GDM1 (cell line): ENCODE data around the gene COQ8B.
"Not testable (repeated sequence)": the region's sequence is repeated elsewhere in the genome, so short reads cannot be mapped to it uniquely, and the experiment has no call there.

Experiments used
- DNase-seq: peaks from one replicate; lab custom pipeline; 2025; lab: John Stamatoyannopoulos, UW

The COQ8B gene

DNA sequence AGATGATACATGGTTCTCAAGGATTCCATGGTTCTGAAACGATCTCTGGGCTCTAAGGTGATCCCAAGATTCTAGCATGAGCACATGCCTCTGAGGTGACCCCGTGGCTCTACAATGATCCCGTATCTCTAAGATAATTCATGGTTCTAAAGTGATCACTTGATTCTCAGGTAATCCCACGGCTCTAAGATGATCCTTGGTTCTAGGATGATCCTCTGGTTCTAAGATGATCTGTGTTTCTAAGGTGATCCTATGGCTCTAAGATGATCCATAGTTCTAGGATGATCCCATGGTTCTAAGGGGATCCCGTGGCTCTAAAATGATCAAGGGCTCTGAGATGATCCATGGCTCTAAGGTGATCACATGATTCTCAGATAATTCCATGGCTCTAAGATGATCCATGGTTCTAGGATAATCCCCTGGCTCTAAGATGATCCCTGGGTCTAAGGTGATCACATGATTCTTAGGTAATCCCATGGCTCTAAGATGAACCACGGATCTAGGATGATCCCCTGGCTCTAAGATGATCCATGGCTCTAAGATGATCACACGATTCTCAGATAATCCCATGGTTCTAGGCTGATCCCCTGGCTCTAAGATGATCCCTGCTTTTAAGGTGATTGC lies 47.6 kb downstream of the COQ8B start:
- no peak for DNase-seq

DNA sequence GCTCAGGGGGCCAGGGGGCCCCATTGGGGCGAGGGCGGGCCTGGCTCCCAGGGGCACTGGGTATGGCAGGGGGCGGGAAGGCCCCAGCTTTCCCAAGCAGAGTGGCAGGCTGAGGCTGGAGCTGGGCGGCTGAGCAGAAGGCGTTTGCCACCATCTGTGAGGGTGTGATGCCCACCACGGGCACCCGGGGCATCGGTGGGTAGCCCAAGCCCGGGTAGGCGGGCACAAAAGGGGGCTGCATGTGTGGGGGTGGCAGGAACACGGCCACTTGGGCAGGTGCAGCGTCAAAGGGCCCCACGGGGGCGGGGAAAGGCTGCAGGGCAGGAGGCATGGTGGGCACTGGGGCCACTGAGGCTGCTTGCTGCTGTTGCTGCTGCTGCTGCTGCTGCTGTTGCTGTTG lies 49.1 kb downstream of the COQ8B start:
- DNase-seq, result no peak

DNA sequence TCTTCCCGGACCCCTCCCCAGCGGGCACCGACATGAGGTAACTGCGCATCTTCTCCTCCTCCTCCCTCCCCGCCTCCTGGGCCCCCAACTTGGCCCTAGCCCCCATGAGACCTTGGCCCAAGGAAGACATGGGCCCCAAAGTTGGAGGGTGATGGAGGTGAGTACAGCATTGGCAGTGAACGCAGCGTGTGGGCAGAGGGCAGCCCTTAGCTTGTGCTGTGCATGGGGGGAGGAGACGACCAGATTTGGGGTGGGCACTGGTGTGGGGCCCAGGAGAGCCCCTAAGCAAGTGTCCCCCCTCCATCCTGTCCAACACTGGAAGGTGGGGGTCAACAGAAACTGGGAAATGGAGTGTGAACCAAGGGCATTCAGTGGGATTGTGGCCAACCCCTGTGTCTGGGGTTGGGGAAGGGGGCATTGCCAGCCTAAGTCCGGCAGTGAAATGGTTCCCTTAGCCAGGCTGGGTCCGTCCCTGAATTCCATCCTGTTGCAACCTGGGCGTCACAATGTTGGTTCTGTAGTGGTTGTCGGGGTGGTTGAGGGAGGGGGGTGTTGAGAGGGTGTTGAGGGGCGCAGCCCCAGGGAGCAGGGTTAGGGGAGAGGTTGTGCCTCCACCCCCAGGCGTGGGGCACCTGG lies 49.8 kb downstream of the COQ8B start:
- no peak for DNase-seq

DNA sequence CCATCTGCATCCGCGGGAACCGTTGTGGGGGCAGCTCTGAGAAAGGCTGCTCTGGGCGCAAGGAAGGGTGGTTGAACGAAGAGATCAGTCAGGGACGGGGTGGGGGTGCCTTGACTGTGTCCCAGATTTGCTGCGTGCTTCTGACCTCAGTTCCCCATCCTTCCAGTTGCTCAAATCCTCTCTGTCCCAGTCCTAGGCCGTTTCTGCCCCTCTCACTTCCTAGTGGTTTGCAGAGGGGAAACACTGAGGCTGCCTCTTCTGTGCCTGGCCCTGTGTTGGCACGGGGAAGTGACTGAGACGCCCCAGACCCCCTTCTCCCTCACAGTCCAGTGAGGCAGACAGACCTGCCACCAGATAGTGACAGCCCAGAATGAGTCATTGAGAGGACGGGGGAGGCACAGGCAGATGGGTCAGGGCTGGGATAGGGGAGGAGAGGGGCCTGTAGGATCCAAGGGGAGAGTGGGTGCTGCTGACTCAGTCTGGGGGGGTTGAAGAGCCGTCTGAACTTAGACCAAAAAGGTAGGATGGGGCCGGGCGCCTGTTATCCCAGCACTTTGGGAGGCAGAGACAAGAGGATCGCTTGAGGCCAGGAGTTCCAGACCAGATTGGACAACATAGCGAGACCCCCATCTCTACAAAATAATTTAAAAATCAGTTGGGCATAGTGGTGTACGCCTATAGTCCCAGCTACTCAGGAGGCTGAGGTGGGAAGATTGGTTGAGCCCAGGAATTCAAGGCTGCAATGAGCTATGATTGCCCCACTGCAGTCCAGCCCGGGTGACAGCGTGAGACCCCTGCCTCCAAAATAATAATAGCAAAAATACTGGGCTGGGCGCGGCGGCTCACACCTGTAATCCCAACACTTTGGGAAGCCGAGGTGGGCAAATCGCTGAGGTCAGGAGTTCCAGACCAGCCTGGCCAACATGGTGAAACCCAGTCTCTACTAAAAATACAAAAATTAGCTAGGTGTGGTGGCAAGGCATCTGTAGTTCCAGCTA lies 52.7 kb downstream of the COQ8B start:
- peak; percentile 9 for DNase-seq

DNA sequence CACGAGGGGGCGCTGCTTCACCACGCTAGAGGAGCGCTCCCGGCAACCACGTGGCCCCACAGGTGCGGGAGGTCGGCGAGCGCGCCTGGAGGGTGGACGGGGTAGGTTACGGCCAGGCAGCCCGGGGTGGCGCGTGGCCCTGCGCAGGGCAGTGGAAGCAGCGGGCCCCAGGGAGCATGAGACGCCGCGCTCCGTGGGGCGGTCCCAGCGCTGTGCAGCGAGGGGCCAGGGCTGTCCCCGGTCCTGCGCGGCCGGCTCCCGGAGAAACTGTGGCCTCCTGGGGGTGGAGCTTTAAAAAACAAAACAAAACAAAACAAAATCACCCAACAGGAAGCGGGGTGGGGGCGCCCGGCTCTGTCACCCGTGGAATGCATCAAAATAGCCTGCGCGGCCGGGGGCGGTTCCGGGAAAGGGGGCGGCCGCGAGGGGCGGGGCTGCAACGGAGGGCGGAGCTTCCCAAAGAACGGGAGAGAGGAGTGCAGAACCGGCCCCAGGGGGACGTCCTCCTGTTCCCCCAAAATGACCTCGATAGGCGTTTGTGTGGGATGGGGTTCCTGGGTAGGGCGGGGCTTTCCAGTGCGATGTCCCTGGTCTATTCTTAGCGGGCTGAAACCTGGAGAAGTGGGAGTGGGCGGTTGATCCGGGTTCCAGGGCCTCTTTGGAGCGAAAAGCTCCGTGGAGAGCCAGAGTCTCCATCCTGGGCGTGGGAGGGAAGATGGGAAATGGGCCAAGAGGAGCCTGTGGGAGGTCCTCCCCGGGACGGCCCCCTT lies 53.6 kb downstream of the COQ8B start:
- DNase-seq, result peak; percentile 76

DNA sequence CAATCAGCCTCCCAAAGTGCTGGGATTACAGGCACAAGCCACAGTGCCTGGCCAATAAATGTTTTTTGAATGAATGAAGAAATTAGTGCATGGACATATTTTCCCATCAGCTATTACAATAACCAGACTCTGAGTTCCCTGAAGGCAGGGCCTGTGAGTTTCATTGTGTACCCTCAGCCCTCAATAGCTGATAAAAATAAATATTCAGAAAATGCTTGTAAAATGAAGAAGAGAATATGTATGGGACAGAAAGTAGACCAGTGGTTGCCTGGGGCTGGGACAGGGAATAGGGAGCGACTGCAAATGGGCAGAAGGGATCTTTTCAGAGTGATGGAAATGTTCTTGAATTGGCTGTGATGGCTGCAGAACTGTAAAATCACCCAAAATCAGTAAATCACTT lies 55.1 kb downstream of the COQ8B start:
- no peak for DNase-seq

DNA sequence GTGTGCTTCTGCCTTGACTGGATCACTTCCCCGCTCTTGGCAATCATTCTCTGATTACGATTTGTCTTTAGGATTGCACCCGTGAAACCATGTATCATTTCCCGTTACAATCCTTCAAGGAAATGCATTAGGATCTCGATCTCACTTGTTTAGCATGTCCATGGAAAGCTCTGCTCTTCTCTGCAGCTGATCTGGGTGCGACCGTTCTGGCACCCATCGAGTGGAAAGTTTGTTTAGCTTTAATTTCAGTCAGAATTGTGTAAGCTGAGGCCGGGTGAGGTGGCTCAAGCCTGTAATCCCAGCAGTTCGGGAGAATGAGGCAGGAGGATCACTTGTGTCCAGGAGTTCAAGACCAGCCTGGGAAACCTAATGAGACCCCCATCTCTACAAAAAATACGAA lies 57.1 kb downstream of the COQ8B start:
- no peak for DNase-seq

DNA sequence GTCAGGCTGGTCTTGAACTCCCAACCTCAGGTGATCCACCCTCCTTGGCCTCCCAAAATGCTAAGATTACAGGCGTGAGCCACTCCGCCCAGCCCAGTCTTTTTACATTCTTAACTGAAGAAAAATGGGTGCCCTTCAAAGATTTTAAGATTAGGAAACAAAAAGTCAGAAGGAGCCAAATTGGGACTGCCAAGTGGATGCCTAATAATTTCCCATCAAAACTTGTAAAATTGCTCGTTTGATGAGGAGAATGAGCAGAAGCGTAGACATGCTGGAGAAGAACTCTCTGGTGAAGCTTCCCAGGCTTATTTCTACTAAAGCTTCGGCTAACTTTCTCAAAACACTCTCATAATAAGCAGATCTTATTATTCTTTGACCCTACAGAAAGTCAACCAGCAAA lies 57.6 kb downstream of the COQ8B start:
- no peak for DNase-seq

DNA sequence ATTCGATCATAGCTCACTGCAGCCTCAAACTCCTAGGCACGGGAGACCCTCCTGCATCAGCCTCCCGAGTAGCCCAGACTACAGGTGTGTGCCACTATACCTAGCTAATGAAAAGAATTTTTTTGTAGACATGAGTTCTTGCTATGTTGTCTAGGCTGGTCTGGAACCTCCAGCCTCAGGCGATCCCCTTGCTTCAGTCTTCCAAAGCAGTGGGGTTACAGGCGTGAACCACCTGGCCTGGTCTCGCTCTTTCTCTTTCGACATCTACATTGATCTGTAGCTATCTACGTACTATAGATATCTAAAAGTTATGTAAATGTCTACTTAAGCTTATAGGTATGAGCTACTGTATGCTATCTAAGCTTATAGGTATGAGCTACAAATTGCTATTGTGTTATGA lies 58.7 kb downstream of the COQ8B start:
- DNase-seq, result no peak

DNA sequence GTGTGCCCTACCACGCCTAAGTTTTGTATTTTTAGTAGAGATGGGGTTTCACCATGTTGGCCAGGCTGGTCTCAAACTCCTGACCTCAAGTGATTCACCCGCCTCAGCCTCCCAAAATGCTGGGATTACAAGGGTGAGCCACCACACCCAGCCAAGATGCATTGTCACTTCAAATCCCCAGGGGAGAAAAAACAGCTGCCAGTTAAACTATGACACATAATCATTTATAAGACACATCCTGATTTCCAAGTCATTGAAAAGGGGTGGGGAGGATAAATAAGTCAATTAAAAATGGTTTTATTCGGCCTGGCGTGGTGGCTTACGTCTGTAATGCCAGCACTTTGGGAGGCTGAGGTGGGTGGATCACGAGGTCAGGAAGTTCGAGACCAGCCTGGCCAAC lies 61.0 kb downstream of the COQ8B start:
- DNase-seq, result not testable (repeated sequence)

DNA sequence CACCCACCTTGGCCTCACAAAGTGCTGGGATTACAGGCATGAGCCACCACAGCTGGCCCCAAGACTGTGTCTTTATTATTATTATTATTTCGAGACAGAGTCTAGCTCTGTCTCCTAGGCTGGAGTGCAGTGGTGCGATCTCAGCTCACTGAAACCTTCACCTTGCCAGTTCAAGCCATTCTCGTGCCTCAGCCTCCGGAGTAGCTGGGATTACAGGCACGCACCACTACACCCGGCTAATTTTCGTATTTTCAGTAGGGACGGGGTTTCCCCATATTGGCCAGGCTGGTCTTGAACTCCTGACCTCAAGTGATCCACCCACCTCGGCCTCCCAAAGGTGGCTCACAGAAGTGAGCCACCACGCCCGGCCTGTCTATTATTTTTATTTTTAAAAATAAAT lies 64.4 kb downstream of the COQ8B start:
- not testable (repeated sequence) for DNase-seq

DNA sequence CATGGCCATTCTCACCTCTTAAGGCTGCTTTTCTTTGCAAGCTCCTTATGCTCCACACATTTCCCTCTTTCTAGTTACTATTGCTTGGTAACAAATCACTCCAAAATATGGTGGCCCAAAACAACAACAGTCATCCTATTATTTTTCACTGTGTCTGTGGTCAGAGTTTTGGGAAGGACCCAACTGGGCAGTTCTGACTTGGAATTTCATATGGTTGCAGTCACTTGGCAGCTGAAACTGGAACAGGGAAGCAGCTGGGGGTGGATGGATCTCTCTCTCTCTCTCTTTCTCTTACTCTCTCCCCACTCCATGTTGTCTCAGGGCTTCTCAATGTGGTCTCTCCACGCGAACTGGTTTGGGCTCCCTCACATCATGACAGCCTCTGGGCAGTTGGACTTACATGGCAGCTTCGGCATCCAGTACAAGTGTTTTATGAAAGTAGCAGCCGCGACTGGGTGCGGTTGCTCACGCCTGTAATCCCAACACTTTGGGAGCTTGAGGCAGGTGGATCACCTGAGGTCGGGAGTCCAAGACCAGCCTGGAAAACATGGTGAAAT lies 65.9 kb downstream of the COQ8B start:
- DNase-seq, result no peak

DNA sequence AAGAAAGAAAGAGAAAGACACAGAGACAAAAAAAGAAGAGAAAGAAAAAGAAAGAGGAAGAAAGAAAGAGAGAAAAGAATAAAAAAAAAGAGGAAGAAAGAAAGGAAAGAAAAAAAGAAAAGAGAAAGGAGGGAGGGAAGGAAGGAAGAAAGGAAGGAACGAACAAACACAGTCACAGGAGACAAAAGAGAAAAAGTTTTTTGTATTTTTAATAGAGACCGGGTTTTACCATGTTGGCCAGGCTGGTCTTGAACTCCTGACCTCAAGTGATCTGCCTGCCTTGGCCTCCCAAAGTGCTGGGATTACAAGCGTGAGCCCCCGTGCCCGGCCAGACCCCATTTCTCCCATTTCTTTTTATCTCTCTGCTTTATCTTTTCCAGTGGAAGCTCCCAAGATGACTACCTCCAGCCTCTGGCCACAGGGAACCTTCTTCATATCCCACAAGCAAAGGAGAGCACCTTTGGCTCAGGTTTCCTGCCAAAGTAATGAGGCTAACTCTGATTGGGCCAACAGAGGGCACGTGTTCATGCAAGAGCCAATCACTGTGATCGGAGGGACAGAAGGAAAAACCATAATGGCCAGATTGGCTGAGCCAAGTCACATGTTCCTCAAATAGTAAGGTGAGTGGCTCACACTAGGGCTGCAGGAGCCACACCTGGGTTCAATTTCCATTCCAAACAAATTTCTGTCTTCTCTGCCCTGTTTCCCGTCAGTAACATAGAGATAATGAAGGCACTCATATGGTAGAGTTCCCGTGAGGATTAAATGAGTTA lies 66.6 kb downstream of the COQ8B start:
- not testable (repeated sequence) for DNase-seq

DNA sequence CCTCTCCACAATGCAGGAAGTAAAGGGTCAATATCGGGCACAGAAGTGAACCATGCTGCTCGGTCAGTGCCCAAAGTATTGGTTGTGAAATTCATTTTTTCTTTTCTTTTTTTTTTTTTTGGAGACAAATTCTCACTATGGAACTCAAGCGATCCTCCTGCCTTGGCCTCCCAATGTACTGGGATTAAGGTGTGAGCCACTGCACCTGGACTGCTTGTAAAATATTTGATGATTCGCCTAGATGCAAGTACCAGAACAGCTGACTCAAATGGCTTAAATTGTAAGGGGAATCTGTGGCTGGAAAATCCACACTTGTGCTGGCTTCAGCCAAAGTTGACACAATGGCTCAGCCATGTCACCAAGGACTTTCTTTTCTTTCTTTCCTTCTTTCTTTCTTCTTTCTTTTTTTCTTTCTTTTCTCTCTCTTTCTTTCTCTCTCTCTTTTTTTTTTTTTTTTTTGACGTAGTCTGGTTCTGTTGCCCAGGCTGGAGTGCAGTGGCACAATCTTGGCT lies 69.9 kb downstream of the COQ8B start:
- DNase-seq, result no peak

DNA sequence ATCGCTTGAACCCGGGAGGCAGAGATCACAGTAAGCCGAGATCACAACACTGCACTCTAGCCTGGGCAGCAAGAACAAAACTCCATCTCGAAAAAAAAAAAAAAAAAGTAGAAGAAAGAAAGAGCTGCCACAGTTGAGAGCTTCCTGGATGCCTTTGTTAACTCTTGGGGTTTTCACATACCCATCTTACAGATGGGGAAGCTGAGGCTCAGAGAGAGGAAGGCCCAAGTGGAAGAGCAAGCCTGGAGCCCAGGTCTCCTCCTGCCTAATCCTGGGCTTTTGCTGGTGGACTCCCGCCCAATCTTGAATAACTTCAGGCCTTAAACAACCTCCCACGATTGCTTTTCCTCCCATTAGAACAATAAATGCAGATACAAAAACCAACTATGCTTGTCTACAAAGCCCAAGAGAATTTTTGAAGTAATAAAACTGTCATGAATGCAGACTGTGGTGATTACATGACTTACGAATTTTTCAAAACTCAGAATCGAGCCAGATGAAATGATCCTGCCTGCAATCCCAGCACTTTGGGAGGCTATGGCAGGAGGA lies 73.9 kb downstream of the COQ8B start:
- DNase-seq, result no peak

DNA sequence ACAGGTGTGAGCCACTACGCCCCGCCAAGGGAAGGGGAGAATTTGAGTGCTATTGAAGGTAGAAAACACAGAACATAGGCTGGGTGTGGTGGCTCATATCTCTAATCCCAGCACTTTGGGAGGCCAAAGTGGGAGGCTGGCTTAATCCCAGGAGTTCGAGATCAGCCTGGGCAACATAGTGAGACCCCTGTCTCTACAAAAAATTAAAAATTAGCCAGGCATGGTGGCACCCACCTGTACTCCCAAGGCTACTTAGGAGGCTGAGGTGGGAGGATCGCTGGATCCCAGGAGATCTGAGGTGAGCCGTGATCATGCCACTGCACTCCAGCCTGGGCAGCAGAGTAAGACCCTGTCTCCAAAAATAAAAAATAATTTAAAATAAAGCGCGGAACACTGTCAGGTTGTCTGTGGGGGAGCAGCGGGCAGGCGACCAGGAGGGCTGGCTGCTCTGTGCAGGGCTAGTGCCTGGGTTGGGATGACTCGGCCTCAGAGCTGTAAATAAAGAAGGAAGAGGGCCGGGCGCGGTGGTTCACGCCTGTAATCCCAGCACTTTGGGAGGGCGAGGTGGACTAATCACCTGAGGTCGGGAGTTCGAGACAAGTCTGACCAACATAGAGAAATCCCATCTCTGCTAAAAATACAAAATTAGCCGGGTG lies 74.5 kb downstream of the COQ8B start:
- no peak for DNase-seq
